K562 (cell line): ENCODE measurements around the gene NKAIN4.

Experiments used
- CEBPB ChIP-seq: fragments of 450-650 bp; IDR thresholded peaks from 2 replicates; pipeline ENCODE4 v1.6.1; 2016; ENCODE audit warnings: missing genetic modification characterization, missing compliant biosample characterization
- CTBP1 ChIP-seq: fragments of 450-650 bp; IDR thresholded peaks from 2 replicates; pipeline ENCODE4 v1.6.1; 2016; ENCODE audit warnings: borderline replicate concordance
- CTCF ChIP-seq, 3 experiments: IDR thresholded peaks in 2 of 3; conservative IDR thresholded peaks in 1 of 3; 2 replicates each; pipeline ENCODE4 v1.5.1; 2011 to 2012; ENCODE audit warnings: low read length in 3 of 3, mild to moderate bottlenecking in 3 of 3, control low read depth in 2 of 3, improper control_type of control experiment in 1 of 3, inconsistent platforms in 1 of 3, low read depth in 1 of 3, mixed read lengths in 1 of 3, moderate library complexity in 1 of 3; ENCODE audit not compliant: insufficient read depth in 2 of 3
- EZH2 ChIP-seq: IDR thresholded peaks from 2 replicates; pipeline ENCODE4 v1.6.1; 2012; ENCODE audit warnings: low read depth, mild to moderate bottlenecking, inconsistent platforms, low read length, borderline replicate concordance
- JUNB ChIP-seq: fragments of 450-650 bp; formaldehyde crosslinking; conservative IDR thresholded peaks from 2 replicates; pipeline ENCODE4 v1.4.0; 2020; ENCODE audit warnings: mild to moderate bottlenecking
- POLR2A ChIP-seq: fragments of 450-650 bp; conservative IDR thresholded peaks from 2 replicates; pipeline ENCODE4 v1.6.1; 2016
- POLR2B ChIP-seq: fragments of 450-650 bp; IDR thresholded peaks from 2 replicates; pipeline ENCODE4 v1.6.1; 2018; ENCODE audit warnings: low read depth; ENCODE audit not compliant: partially characterized antibody
- REST ChIP-seq, 2 experiments: fragments of 450-650 bp; formaldehyde crosslinking in 1 of 2; IDR thresholded peaks; 2 replicates each; pipeline versions ENCODE4 v1.4.0 to v1.6.1; 2014 to 2020; ENCODE audit warnings: mild to moderate bottlenecking in 2 of 2, borderline replicate concordance in 1 of 2, low read depth in 1 of 2
- ZBTB40 ChIP-seq, 2 experiments: fragments of 450-650 bp in 1 of 2; sonication (generic) in 1 of 2; formaldehyde crosslinking in 1 of 2; IDR thresholded peaks; 2 replicates each; pipeline versions ENCODE4 v1.7.1 to v1.9.0; 2016 to 2022; ENCODE audit warnings: inconsistent platforms in 1 of 2, mild to moderate bottlenecking in 1 of 2, missing genetic modification reagents in 1 of 2
- ZNF311 ChIP-seq: fragments of 250-450 bp; sonication (Bioruptor Pico); IDR thresholded peaks from 2 replicates; pipeline ENCODE4 v1.4.0; 2020; ENCODE audit warnings: mild to moderate bottlenecking, moderate library complexity

- no peak for TF ChIP-seq CTCF (IDR thresholded peaks at IDR 0.05 in 2 of 3, conservative IDR thresholded peaks at IDR 0.05 in 1 of 3; ENCODE audit: insufficient read depth in 2 of 3, low read depth in 1 of 3, low read length in 3 of 3)
- no peak for TF ChIP-seq CEBPB (tag)
- TF ChIP-seq CTBP1, result no peak
- TF ChIP-seq ZNF311 (CRISPR knock-in tag), result no peak
- TF ChIP-seq JUNB (CRISPR knock-in tag), result no peak
- no peak for TF ChIP-seq ZBTB40 (IDR thresholded peaks at IDR 0.05)
- TF ChIP-seq ZBTB40 (CRISPR knock-in tag; IDR thresholded peaks at IDR 0.05), result no peak
- TF ChIP-seq POLR2A, result no peak
- no peak for TF ChIP-seq REST (IDR thresholded peaks at IDR 0.05; ENCODE audit: borderline replicate concordance)
- no peak for TF ChIP-seq REST (CRISPR knock-in tag; IDR thresholded peaks at IDR 0.05; ENCODE audit: low read depth)
- no peak for TF ChIP-seq POLR2B
- no peak for TF ChIP-seq EZH2
Observed at GRCh38 chr20:63297796-63298572, 43.7 kb upstream of the NKAIN4 start.
